Gastrocnemius medialis (tissue), 4 donors: ENCODE data around the gene FGF19.

Experiments used
- CTCF ChIP-seq, 5 experiments: fragments of 450-650 bp in 3 of 5; fragments of 200-600 bp in 2 of 5; sonication (generic) in 2 of 5; IDR thresholded peaks in 4 of 5; conservative IDR thresholded peaks in 1 of 5; 1 replicate in 4 of 5; 2 replicates in 1 of 5; pipeline ENCODE4 v1.5.1; 2016 to 2019; ENCODE audit warnings: antibody characterized with exemption in 5 of 5, mild to moderate bottlenecking in 3 of 5, moderate library complexity in 3 of 5
- POLR2A ChIP-seq, 2 donors: fragments of 450-650 bp; IDR thresholded peaks; one replicate each; pipeline ENCODE4 v1.6.1; 2017; ENCODE audit warnings: antibody characterized with exemption in 2 of 2, mild to moderate bottlenecking in 2 of 2, moderate library complexity in 2 of 2

GRCh38 chr11:69682681-69683326 is 21.0 kb downstream of the FGF19 start:
- TF ChIP-seq CTCF (IDR thresholded peaks at IDR 0.05 in 4 of 5, conservative IDR thresholded peaks at IDR 0.05 in 1 of 5): no peak
- TF ChIP-seq POLR2A (IDR thresholded peaks at IDR 0.05): no peak
